ENCODE measurements around the gene NPPB.

NPPB gene

GRCh38 chr1:11856698-11857097 lies 2.0 kb downstream of the NPPB start:
- DNase-seq = no peak

- no peak for DNase-seq
Measured at GRCh38 chr1:11855430-11855829, 3.3 kb downstream of the NPPB start.

GRCh38 chr1:11854519-11854918 lies 4.2 kb downstream of the NPPB start:
- DNase-seq = no peak

GRCh38 chr1:11851180-11851579 lies 7.6 kb downstream of the NPPB start:
- peak; percentile 56 to 60 for DNase-seq

DNA sequence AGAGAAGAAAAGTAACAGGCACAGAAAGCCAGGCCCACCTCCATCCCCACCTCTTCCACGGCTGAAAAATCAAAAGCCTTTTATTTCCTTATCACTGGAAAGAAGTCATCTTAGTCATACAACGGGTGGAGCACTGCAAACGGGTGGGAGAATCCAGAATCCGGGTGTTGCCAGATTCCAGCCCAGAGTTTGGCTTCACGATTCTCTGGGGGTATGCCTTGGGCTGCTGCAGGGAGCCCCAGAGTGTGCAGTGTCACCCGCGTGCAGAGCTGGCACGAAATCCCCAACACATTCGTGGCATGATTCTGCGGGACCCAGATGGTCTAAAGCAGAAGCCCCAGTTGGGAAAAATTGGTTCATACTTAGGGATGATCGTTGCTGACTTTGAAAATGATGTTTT lies 8.6 kb downstream of the NPPB start:
- DNase-seq = no peak

DNA sequence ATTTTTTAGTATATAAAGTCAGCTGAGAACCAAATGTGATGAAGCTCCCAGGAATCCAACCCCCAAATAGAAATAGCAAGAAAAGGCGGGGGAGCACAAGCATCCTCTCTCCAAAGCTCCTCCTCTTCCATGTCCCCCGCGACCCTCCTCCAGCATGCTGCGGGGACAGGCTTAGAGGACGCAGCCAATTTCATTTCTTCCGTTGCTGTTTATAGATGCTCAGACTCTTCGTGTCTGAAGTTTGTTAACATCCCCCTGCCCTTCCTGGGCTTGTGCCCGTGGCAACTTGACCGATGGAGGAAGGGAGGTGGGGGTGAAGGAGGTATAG lies 10.4 kb downstream of the NPPB start:
- no peak for DNase-seq

DNA sequence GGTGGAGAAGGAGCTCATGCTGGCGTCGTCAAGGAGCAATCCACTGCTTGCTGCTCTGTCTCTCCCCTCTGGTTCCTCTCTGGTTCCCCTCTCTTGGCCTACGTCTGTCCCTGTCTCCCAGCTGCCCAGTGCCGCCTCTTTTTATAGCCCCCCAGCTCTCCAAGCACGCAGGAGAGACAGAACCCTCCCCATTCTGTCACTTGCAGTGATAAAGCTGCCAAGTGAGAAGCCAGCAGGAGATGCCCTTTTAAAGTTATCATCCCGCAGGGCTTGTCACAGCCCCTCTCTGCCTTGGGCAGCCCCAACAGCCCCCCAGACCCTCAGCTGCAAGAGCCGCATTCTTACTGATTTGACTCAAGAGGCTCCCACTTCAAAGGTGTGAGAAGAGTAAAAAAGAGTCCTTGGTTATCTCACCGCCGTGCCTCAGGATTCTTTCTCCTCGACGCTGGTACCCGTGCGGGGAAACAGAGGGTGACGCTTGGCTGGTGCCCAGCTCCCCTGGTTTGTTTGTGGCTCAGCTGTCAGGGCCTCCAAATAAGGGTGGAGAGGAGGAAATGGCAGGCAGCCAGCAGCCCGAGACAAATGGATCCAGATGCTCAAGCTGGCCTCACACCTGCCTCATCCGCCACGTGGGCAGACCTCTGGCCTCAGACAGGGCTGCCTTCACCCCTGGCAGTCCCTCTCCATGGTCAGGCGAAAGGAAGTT lies 10.9 kb downstream of the NPPB start, which contains the start of gene NPPA:
NPPA (minus strand) TSS at position 117 of the 706 bp plus-strand sequence; CDS start at position 18, 99 bp downstream.
- no peak for DNase-seq

DNA sequence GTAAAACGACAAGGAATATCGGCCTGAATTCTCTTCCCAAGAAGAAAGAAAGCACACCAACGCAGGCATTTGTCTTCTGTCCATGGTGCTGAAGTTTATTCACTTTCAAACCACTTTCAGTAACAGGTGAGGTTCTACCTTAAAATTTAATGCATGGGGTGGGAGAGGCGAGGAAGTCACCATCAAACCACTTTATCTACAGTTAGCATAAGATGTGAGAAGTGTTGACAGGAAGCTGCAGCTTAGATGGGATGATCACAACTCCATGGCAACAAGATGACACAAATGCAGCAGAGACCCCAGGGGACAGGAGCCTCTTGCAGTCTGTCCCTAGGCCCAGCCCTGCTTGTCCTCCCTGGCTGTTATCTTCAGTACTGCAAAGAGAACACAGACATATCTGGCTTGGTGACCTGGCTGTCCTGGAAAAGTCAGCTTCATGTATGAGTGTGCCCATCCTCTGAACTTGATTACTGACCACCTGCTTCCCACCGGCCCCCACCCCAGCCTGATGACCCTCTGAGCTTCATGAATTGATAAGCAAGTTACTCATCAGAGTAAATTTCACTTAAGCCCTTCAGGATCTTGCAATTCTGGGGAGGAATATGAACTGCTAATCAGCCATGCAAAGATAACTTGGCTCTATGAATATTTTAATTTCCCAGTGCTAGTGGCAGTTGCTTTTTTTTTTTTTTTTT lies 13.0 kb downstream of the NPPB start:
- DNase-seq = no peak

GRCh38 chr1:11842154-11843041 lies 16.3 kb downstream of the NPPB start:
- peak; percentile 20 to 49 for DNase-seq

DNA sequence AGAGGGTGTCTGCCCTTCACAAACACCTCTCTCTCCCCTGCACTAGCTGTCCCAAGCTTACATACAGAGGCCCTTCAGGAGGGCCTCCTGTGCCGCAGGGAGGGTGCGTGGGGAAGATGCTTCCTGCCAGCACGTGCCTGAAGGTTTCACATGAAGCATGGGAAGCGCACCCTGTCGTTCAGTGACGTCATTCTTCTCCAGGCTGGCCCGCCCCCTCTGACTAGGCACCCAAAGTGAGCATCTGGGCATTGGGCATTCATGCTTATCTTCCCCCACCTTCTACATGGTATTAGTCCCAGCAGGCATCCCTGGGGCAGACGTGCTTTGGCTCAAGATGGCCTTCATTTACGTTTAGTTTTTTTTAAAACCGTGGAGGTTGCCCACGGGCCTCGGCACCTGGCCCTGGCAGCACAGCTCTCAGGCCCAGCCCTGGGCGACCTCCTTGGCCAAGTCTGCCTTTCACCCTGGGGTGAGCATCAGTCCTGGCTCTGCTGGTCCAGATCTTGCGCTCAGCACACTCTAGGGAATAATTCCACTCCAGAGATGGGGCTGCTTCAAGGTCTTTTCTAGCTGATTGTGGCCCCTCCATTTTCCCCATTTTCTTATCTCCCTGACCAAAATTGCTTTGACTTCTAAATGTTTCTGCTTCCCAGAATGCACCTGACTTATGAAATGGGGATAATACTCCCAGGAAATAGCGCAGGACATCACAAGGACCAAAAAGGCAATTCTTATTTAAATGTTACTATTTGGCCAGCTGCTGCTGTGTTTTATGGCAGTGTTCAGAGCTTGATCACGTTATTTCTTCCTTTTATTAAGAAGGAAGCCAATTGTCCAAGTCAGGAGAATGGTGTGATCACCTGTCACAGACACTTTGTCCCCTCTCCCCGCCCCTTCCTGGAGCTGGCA lies 17.2 kb downstream of the NPPB start:
- peak; percentile 2 to 20 for DNase-seq

- no peak for DNase-seq
Measured at GRCh38 chr1:11839727-11840705, 18.7 kb downstream of the NPPB start.

DNA sequence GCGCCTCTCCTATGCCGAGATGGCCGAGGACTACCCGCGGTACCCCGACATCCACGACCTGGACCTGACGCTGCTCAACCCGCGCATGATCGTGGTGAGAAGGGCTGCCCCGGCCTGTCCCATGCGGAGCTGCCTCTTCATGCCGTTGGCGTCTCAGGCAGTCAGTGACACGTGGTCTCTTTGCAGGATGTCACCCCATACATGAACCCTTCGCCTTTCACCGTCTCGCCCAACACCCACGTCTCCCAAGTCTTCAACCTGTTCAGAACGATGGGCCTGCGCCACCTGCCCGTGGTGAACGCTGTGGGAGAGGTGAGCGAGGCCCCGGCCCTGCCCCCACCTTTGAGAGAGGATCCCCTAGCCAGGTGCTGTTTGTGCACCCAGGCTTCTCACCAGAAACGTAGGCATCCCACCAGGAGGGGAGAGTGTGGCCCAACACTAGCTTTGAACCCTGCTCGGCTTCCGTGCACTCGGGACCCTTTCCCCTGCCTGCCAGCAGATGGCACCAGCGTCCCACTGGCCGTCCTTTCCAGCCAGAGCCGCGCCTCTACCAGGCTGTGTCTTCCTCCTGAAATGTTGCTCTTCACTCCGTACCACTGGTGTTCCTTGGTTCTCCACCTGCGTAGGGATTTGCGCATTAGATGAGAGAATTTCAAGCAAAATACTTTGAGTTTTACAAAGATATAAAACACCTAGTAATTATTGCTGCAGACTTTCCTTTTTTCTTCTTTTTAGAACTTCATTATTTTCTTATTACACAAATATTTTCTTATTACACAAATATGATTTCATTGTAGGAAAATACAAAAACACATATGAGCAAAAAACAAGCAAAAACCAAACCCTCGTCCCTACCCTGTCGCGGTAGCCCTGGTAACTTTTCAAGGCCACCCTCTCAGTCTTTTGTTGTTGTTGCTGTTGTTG lies 20.1 kb downstream of the NPPB start:
- peak; percentile 26 to 76 for DNase-seq

DNA sequence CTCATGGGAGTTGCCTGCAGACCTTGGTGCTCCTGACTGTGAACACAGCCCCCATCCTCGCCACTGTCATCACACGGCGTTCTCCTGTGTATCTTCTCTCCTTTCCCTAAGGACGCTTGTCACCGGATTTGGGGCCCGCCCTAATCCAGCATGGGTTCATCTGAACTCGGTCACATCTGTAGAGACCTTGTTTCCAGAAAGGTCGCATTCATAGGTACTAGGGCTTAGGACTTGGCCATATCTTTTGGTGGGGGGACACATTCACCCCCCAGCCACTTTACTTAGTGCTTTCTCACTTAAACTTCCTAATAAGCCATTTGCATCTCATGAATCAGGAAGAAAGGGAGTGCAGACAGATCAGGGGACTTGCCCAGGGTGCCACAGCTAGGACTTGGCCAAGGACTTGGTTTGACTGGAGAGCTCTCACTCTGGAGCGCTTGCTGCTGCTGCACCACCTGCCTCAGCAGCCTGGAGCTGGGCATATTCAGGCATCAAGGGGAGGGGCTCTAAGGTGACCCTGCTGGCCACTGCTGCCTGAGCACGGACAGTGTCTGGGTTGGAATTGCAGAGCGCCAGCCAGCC lies 20.9 kb downstream of the NPPB start:
- DNase-seq = no peak

- no peak for DNase-seq
Measured at GRCh38 chr1:11836955-11837766, 21.6 kb downstream of the NPPB start.

DNA sequence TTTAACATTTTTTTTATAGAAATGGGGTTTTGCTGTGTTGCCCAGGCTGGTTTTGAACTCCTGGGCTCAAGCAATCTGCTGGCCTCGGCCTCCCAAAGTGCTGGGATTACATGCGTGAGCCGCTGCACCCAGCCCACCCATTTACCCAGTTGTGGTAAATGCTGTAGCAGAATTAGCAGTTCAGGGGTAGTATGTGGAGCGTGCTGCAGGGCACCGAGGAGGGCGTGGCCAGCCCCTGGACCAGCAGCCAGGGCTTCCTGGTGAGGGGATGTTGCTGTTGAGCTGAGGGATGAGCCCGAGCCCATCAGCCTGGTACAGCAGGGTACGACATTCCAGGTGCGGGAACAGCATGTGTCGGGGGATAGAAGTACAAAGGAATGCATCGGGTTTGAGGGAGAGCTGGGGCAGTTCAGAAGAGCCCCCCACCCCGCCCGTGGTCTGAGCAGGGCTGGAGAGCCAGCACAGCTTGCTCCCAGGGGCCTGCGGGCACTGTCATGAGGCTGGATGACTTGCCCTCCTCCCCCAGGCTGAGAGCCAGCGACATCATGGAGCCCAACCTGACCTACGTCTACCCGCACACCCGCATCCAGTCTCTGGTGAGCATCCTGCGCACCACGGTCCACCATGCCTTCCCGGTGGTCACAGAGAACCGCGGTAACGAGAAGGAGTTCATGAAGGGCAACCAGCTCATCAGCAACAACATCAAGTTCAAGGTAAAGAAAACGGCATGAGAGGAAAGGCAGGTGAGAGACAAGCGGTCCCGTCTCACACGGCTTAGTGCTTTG lies 23.1 kb downstream of the NPPB start:
- DNase-seq = no peak

DNA sequence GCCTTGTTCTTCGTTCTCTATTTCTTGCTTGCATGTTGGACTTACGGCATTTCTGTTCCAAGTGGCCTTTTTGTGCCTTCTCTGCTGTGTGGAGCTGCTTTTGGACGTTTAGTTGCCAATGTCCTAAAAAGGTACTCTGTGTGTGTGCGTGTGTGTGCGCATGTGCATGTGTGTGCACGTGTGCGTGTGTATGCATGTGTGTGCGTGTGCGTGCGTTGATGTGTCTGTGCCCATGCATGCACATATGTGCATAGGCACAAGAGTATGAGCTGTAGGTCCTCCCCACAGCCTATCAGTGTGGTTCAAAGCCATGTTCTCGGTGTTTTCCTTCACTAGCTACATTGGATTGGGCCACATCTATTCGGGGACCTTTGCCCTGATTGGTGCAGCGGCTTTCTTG lies 24.8 kb downstream of the NPPB start:
- DNase-seq = no peak

- DNase-seq = no peak
Measured at GRCh38 chr1:11833497-11833896, 25.2 kb downstream of the NPPB start.

Measured in inflammatory macrophage treated with lipopolysaccharide for 1 hour (primary cell).